ENCODE results near the gene MAPKBP1.

The MAPKBP1 gene

DNA sequence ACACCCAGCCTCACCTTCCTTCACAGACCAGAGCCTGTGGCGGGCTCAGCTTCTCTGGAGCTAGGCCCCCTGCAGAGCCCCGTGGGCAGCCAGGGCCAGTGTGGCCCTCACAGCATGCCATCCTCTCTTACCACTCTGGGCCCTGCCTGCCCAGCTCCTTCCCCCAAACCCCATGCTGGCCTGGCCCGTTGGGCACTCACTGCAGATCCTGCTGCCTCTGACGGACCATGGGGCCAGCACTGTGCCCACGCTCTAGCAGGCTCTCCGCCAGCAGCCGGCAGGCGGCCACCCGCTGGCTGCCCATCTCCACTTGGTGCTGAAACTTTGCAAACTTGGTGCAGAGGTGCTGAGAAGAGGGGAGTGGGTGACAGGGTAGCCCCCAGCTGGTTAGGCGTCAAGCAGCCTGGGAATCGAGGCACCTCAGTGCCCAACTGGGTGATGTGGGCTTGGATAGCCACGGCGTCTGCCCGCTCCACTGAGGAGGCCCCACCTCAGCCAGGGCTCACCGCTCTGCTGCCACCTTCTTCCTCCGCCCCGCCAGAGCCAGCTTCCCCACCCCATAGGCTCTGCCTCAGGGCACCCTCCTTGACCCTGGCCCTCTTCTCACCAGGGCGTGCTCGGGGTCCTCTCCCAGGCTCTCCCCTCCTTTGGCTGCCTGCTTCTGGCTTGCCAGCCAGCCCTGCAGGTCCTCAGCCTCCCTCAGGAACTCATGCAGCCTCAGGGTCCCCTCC, 97.1 kb downstream of the MAPKBP1 start:
- H3K9me2 ChIP-seq (replicated peaks; ENCODE audit: insufficient read depth, low read length), result no peaks in the 10 kb centered on the region

DNA sequence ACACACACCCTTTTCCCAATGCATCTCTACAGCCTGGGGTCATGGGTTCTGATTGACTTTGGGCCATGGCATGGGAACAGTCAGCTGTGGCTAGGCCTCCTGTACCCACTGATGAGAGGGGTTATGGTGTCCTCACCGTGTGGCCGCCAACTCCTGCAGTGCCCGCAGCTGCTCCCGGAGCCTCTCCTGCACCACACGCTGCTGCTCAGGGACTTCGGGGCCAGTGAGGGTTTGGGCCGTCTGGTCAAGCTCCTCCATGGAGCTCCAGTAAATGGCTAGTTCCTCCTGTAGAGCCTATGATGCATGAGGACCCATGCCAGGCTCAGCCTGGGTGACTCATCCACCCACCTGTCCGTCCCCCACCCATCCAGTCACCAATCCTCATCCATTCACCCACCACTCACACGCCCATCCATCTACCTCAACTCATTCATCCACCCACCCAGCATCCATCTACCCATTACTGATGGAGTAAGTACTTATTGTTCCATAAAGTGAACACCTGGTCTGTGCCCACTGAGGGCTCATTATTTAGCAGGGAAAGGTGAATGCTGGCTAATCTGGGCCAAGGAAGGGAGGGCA, 98.0 kb downstream of the MAPKBP1 start:
- H4K20me1 ChIP-seq (ENCODE audit: insufficient read depth, low read length), result no peaks in the 10 kb centered on the region
- H3K36me3 ChIP-seq (replicated peaks; ENCODE audit: insufficient read depth, low read length), result no peaks in the 10 kb centered on the region
- no peak overlapping the region for H3K4me2 ChIP-seq (ENCODE audit: low read depth, low read length)
- no peak overlapping the region for H3K9ac ChIP-seq (ENCODE audit: low read length)
- peaks cover 90% of the 10 kb centered on the region for H3K27me3 ChIP-seq (replicated peaks; ENCODE audit: insufficient read depth, low read length)
- no peak overlapping the region for H3K27ac ChIP-seq (ENCODE audit: low read length)
- no peaks in the 10 kb centered on the region for H3K9me3 ChIP-seq (replicated peaks; ENCODE audit: insufficient read depth, low read length)
- no peak for DNase-seq
- H2AFZ ChIP-seq (ENCODE audit: low read length), result no peak overlapping the region
- H3F3A ChIP-seq (ENCODE audit: insufficient read depth, low read length), result no peaks in the 10 kb centered on the region
- no peak overlapping the region for H3K4me3 ChIP-seq (ENCODE audit: low read length)
- TF ChIP-seq EZH2phosphoT487 (IDR thresholded peaks at IDR 0.05; ENCODE audit: low read length), result no peak
- TF ChIP-seq EZH2 (optimal IDR thresholded peaks at IDR 0.05; ENCODE audit: low read depth, low read length), result no peak
- TF ChIP-seq, protein P1, sequence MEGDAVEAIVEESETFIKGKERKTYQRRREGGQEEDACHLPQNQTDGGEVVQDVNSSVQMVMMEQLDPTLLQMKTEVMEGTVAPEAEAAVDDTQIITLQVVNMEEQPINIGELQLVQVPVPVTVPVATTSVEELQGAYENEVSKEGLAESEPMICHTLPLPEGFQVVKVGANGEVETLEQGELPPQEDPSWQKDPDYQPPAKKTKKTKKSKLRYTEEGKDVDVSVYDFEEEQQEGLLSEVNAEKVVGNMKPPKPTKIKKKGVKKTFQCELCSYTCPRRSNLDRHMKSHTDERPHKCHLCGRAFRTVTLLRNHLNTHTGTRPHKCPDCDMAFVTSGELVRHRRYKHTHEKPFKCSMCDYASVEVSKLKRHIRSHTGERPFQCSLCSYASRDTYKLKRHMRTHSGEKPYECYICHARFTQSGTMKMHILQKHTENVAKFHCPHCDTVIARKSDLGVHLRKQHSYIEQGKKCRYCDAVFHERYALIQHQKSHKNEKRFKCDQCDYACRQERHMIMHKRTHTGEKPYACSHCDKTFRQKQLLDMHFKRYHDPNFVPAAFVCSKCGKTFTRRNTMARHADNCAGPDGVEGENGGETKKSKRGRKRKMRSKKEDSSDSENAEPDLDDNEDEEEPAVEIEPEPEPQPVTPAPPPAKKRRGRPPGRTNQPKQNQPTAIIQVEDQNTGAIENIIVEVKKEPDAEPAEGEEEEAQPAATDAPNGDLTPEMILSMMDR (IDR thresholded peaks at IDR 0.05; ENCODE audit: low read length), result no peak
- H3K9me2 ChIP-seq (replicated peaks; ENCODE audit: insufficient read depth, low read length), result no peaks in the 10 kb centered on the region
- H3K79me2 ChIP-seq (ENCODE audit: low read length), result no peaks in the 10 kb centered on the region
- H3K4me1 ChIP-seq (ENCODE audit: low read length), result no peaks in the 10 kb centered on the region

More for the DNA sequence above, 97.1 kb downstream of the MAPKBP1 start:
- DNase-seq, result no peak
- no peaks in the 10 kb centered on the region for H3K9me3 ChIP-seq (replicated peaks; ENCODE audit: insufficient read depth, low read length)
- H3K4me1 ChIP-seq (ENCODE audit: low read length), result no peaks in the 10 kb centered on the region
- no peak overlapping the region for H3K9ac ChIP-seq (ENCODE audit: low read length)
- H3K79me2 ChIP-seq (ENCODE audit: low read length), result no peaks in the 10 kb centered on the region
- H2AFZ ChIP-seq (ENCODE audit: low read length), result no peak overlapping the region
- H4K20me1 ChIP-seq (ENCODE audit: insufficient read depth, low read length), result no peaks in the 10 kb centered on the region
- H3K4me2 ChIP-seq (ENCODE audit: low read depth, low read length), result no peak overlapping the region
- no peaks in the 10 kb centered on the region for H3F3A ChIP-seq (ENCODE audit: insufficient read depth, low read length)
- no peak overlapping the region for H3K4me3 ChIP-seq (ENCODE audit: low read length)
- H3K27me3 ChIP-seq (replicated peaks; ENCODE audit: insufficient read depth, low read length), result peaks cover 94% of the 10 kb centered on the region
- TF ChIP-seq EZH2 (optimal IDR thresholded peaks at IDR 0.05; ENCODE audit: low read depth, low read length) (no peak), EZH2phosphoT487 (IDR thresholded peaks at IDR 0.05; ENCODE audit: low read length) (no peak)
- TF ChIP-seq, protein P1 (IDR thresholded peaks at IDR 0.05; ENCODE audit: low read length), result no peak
- no peaks in the 10 kb centered on the region for H3K36me3 ChIP-seq (replicated peaks; ENCODE audit: insufficient read depth, low read length)
- H3K27ac ChIP-seq (ENCODE audit: low read length), result no peak overlapping the region

DNA sequence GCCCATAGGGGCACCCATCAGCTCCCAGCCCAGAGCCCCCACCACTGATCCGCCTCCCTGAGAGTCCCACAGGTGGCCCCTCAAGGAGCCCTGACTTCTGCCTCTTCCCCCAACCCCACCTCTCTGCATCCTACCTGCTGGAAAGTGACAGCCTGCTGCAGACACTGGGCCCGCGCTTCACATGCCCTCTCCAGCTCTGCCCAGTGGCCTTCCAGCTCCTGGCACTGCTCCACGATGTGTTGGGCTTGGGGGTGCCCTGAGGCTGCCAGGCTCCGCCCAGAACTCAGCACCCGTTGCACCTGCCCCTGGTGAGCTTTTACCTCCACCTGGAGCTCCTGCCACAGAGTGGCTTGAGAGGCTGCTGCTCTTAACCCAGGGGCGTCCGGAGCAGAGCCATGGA, 99.4 kb downstream of the MAPKBP1 start:
- Histone ChIP-seq H3K79me2 (ENCODE audit: low read length) (no peaks in the 10 kb centered on the region), H3K9me3 (replicated peaks; ENCODE audit: insufficient read depth, low read length) (no peaks in the 10 kb centered on the region), H3K9ac (ENCODE audit: low read length) (no peak overlapping the region), H3K36me3 (replicated peaks; ENCODE audit: insufficient read depth, low read length) (no peaks in the 10 kb centered on the region), H3F3A (ENCODE audit: insufficient read depth, low read length) (no peaks in the 10 kb centered on the region), H4K20me1 (ENCODE audit: insufficient read depth, low read length) (no peaks in the 10 kb centered on the region), H3K4me2 (ENCODE audit: low read depth, low read length) (no peak overlapping the region), H3K9me2 (replicated peaks; ENCODE audit: insufficient read depth, low read length) (no peaks in the 10 kb centered on the region), H3K27me3 (replicated peaks; ENCODE audit: insufficient read depth, low read length) (peaks cover 77% of the 10 kb centered on the region), H3K4me3 (ENCODE audit: low read length) (no peak overlapping the region), H3K4me1 (ENCODE audit: low read length) (no peaks in the 10 kb centered on the region), H3K27ac (ENCODE audit: low read length) (no peak overlapping the region), H2AFZ (ENCODE audit: low read length) (no peak overlapping the region)
- TF ChIP-seq EZH2phosphoT487 (IDR thresholded peaks at IDR 0.05; ENCODE audit: low read length) (no peak), EZH2 (optimal IDR thresholded peaks at IDR 0.05; ENCODE audit: low read depth, low read length) (no peak)
- TF ChIP-seq, protein P1 (IDR thresholded peaks at IDR 0.05; ENCODE audit: low read length), result no peak
- DNase-seq, result no peak

Measured in MM.1S (cell line).